ENCODE measurements around the gene ALLC.

- TF ChIP-seq CTCF (conservative IDR thresholded peaks at IDR 0.05; ENCODE audit: low read depth, low read length) (no peak), EZH2phosphoT487 (IDR thresholded peaks at IDR 0.05; ENCODE audit: borderline replicate concordance, low read length) (no peak)
Measured at GRCh38 chr2:3625186-3625585, 32.8 kb upstream of the ALLC start.

Measured in PC-3 (cell line).